Brain microvascular endothelial cell (primary cell): ENCODE measurements around the gene GTSE1.
"Not testable (repeated sequence)": the region's sequence is repeated elsewhere in the genome, so short reads cannot be mapped to it uniquely, and the experiment has no call there.

Experiments
- DNase-seq: peaks from one replicate; pipeline ENCODE4 v3.0.0-alpha.2; 2020
- H3K27ac ChIP-seq: fragments of 250-450 bp; sonication (Bioruptor Pico); 2 replicates; pipeline ENCODE4 v1.5.1; 2020; ENCODE audit warnings: mild to moderate bottlenecking, moderate library complexity
- H3K27me3 ChIP-seq: fragments of 250-450 bp; sonication (Bioruptor Pico); replicated peaks from 2 replicates; pipeline ENCODE4 v1.5.1; 2020; ENCODE audit warnings: mild to moderate bottlenecking
- H3K36me3 ChIP-seq: fragments of 250-450 bp; sonication (Bioruptor Pico); replicated peaks from 2 replicates; pipeline ENCODE4 v1.5.1; 2020; ENCODE audit warnings: mild to moderate bottlenecking
- H3K4me3 ChIP-seq: 2 replicates; pipeline ENCODE4 v1.5.1; 2011; ENCODE audit warnings: low read depth, mild to moderate bottlenecking, control low read depth, low read length, moderate library complexity
- in situ Hi-C: cut with HindIII; loops from 2 replicates; pipeline ENCODE4 v1.10.0; 2017; ENCODE audit warnings: low sequenced_read_pairs, low pct_ligation_motif_present
- TF ChIP-seq, protein P1 (sequence below): IDR thresholded peaks from 2 replicates; pipeline ENCODE4 v1.5.1; 2011; ENCODE audit warnings: low read depth, mild to moderate bottlenecking, moderate library complexity, low read length, control low read depth, inconsistent platforms; ENCODE audit errors: missing control alignments

GTSE1 gene

DNA sequence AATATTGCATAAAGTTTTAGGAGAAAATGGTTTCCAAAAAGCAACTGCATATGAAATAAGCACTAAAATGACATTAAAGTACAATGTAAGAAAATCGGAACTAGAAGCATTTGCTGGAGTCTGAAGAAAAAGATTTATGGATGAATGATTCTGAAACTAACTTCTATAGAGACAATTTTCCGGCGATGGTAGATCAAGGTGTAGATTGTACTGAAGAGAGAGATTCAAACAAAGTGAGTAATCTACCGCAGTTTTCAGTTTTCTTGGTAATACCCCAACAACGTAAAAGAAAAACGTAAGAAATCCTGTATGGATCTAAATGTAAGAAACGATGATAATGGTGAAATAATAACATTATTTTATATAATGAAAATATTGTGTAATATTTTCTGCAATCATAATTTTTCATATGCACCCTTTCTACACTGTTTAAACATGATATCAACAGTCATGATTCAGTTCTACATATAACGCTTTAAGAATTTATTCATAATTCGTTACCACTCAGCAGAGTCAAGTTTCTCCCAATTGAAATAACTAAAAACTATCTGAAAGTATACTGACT, 44.8 kb upstream of the GTSE1 start:
- in situ Hi-C loops: no loop called here
- no peaks in the 10 kb centered on the region for H3K36me3 ChIP-seq
- H3K4me3 ChIP-seq: no peak overlapping the region
- TF ChIP-seq, protein P1, sequence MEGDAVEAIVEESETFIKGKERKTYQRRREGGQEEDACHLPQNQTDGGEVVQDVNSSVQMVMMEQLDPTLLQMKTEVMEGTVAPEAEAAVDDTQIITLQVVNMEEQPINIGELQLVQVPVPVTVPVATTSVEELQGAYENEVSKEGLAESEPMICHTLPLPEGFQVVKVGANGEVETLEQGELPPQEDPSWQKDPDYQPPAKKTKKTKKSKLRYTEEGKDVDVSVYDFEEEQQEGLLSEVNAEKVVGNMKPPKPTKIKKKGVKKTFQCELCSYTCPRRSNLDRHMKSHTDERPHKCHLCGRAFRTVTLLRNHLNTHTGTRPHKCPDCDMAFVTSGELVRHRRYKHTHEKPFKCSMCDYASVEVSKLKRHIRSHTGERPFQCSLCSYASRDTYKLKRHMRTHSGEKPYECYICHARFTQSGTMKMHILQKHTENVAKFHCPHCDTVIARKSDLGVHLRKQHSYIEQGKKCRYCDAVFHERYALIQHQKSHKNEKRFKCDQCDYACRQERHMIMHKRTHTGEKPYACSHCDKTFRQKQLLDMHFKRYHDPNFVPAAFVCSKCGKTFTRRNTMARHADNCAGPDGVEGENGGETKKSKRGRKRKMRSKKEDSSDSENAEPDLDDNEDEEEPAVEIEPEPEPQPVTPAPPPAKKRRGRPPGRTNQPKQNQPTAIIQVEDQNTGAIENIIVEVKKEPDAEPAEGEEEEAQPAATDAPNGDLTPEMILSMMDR: no peak
- H3K27ac ChIP-seq: no peak overlapping the region
- H3K27me3 ChIP-seq: no peaks in the 10 kb centered on the region
- no peak for DNase-seq

GRCh38 chr22:46256358-46256958, 40.2 kb upstream of the GTSE1 start:
- Histone ChIP-seq H3K4me3 (no peak overlapping the region), H3K36me3 (no peaks in the 10 kb centered on the region), H3K27me3 (no peaks in the 10 kb centered on the region), H3K27ac (no peak overlapping the region)
- in situ Hi-C loops: no loop called here
- TF ChIP-seq, protein P1: no peak
- no peak for DNase-seq

DNA sequence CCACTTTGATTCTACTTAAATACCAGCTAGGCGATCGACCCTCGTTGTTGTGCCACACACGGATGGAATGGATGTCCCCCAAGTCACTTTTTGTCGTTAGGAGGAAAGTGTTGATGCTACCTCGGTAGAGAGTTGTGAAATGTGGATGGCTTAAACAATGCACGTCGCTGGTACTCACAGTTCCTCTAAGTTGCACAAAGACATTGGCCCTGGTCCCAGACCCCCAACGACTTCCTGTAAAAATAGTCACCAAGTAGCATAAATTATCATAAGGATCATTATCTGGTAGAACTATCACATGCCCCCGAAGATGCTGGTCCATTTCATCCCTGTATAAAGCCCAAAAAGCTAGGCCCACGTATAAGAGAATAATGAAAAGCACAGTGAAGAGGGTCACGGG, 37.3 kb upstream of the GTSE1 start:
- Histone ChIP-seq H3K27ac (no peak overlapping the region), H3K27me3 (no peaks in the 10 kb centered on the region), H3K36me3 (no peaks in the 10 kb centered on the region), H3K4me3 (no peak overlapping the region)
- DNase-seq: no peak
- in situ Hi-C loops: no loop called here
- TF ChIP-seq, protein P1: no peak

- Histone ChIP-seq H3K27ac (no peak overlapping the region), H3K4me3 (no peak overlapping the region), H3K36me3 (no peaks in the 10 kb centered on the region), H3K27me3 (no peaks in the 10 kb centered on the region)
- DNase-seq: no peak
- TF ChIP-seq, protein P1: no peak
- in situ Hi-C loops: no loop called here
These were observed 36.6 kb upstream of the GTSE1 start for GRCh38 chr22:46260038-46260437.

DNA sequence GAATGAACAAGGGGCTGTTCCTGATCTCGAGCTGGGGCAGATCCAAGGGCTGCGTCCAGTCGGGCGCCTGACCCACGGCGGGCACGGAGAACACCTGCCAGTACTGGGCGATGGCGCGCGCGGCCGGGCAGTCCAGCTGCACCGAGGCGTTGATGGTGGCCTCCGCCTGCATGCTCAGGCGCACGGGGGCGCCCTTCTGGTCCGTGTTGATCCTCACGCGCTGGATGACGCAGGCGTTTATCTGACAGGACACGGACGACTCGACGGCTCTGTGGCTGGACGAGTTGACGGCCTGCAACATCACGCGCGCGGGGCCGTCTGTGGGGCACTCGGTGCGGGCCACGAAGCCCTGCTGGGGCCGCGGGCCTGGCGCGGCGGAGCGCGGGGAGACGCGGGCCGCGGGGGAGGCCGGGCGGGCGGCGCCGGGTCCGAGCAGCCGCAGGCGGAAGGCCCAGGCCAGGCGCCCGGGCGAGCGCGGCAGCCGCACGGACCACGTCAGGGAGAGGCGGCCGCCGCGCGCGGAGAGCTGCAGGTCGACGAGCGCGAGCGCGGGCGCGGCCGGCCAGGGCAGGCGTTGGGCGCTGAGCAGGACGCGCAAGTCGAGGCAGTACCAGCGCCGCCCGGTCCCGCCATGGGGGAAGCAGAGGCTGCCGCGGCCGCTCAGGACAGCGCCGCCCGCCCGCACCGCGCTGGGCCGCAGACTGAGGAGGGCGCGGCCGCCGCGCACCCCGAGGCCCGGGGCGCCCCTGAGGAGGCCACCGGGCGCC, 34.0 kb upstream of the GTSE1 start:
- no peaks in the 10 kb centered on the region for H3K27me3 ChIP-seq
- in situ Hi-C loops: no loop called here
- no peak overlapping the region for H3K27ac ChIP-seq
- H3K4me3 ChIP-seq: no peak overlapping the region
- DNase-seq: peak; percentile 30
- no peaks in the 10 kb centered on the region for H3K36me3 ChIP-seq
- TF ChIP-seq, protein P1: peak; percentile 35

- TF ChIP-seq, protein P1: no peak
- Histone ChIP-seq H3K4me3 (no peak within 1 kb of the TSS), H3K36me3 (no peaks in the 10 kb centered on the region), H3K27me3 (no peaks in the 10 kb centered on the region), H3K27ac (no peak within 1 kb of the TSS)
- in situ Hi-C loops: no loop called here
- DNase-seq: no peak
These were observed 33.5 kb upstream of the GTSE1 start, which contains the start of gene PKDREJ for GRCh38 chr22:46263216-46263590. TSS of gene PKDREJ (minus strand) at chr22:46263343. CDS start at chr22:46263322, 21 bp downstream.

DNA sequence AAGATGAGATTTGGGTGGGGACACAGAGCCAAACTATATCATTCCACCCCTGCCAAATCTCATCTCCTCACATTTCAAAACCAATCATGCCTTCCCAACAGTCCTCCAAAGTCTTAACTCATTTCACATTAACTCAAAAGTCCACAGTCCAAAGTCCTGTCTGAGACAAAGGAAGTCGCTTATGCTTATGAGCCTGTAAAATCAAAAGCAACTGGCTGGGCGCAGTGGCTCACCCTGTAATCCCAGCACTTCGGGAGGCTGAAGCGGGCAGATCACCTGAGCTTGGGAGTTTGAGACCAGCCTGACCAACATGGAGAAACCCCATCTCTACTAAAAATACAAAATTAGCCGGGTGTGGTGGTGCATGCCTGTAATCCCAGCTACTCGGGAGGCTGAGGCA, 32.1 kb upstream of the GTSE1 start:
- in situ Hi-C loops, H3K27ac ChIP-seq, H3K36me3 ChIP-seq, DNase-seq, H3K27me3 ChIP-seq, H3K4me3 ChIP-seq: not testable (repeated sequence)

DNA sequence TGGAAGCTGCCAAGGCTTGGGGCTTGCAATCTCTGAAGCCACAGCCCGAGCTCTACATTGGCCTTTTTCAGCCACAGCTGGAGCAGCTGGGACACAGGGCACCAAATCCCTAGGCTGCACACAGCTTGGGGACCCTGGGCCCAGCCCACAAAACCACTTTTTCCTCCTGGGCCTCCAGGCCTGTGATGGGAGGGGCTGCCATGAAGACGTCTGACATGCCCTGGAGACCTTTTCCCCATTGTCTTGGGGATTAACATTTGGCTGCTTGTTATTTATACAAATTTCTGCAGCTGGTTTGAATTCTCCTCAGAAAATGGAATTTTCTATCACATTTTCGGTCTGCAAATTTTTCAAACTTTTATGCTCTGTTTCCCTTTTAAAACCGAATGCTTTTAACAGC, 31.0 kb upstream of the GTSE1 start:
- H3K4me3 ChIP-seq, H3K36me3 ChIP-seq, H3K27ac ChIP-seq, DNase-seq, H3K27me3 ChIP-seq, in situ Hi-C loops: not testable (repeated sequence)
